RWPE2 (cell line): ENCODE measurements around the gene CALD1.

Experiments used
- ATAC-seq: fragments of 200-7000 bp; cut with Tn5 transposase; 3 replicates; pipeline ENCODE4 v1.9.1; 2021; ENCODE audit warnings: low read depth
- DNase-seq: peaks from one replicate; pipeline ENCODE4 v3.0.0-alpha.2; 2020; ENCODE audit warnings: low spot score
- H3K27ac ChIP-seq: fragments of 450-650 bp; 2 replicates; pipeline ENCODE4 v1.5.1; 2017; ENCODE audit warnings: mild to moderate bottlenecking; ENCODE audit not compliant: poor library complexity, severe bottlenecking
- H3K27me3 ChIP-seq: fragments of 250-450 bp; sonication (Bioruptor Pico); 2 replicates; pipeline ENCODE4 v1.5.1; 2021; ENCODE audit warnings: mild to moderate bottlenecking, moderate library complexity; ENCODE audit not compliant: insufficient read depth, poor library complexity, severe bottlenecking
- H3K36me3 ChIP-seq: fragments of 250-450 bp; sonication (Bioruptor Pico); 2 replicates; pipeline ENCODE4 v1.5.1; 2020; ENCODE audit warnings: low read depth, mild to moderate bottlenecking, moderate library complexity
- H3K4me1 ChIP-seq: fragments of 250-450 bp; sonication (Bioruptor Pico); 2 replicates; pipeline ENCODE4 v1.5.1; 2021; ENCODE audit warnings: mild to moderate bottlenecking, moderate library complexity; ENCODE audit not compliant: insufficient read depth, poor library complexity, severe bottlenecking
- H3K4me3 ChIP-seq: fragments of 250-450 bp; sonication (Bioruptor Pico); 2 replicates; pipeline ENCODE4 v1.5.1; 2021; ENCODE audit warnings: mild to moderate bottlenecking, moderate library complexity; ENCODE audit not compliant: severe bottlenecking
- H3K9me3 ChIP-seq: fragments of 250-450 bp; sonication (Bioruptor Pico); 2 replicates; pipeline ENCODE4 v1.5.1; 2021; ENCODE audit warnings: mild to moderate bottlenecking, moderate library complexity; ENCODE audit not compliant: severe bottlenecking
- TF ChIP-seq, protein P1 (sequence below): fragments of 450-650 bp; IDR thresholded peaks from one replicate; pipeline ENCODE4 v1.5.1; 2017; ENCODE audit warnings: mild to moderate bottlenecking, moderate library complexity; ENCODE audit not compliant: poor library complexity, severe bottlenecking

Gene CALD1

DNA sequence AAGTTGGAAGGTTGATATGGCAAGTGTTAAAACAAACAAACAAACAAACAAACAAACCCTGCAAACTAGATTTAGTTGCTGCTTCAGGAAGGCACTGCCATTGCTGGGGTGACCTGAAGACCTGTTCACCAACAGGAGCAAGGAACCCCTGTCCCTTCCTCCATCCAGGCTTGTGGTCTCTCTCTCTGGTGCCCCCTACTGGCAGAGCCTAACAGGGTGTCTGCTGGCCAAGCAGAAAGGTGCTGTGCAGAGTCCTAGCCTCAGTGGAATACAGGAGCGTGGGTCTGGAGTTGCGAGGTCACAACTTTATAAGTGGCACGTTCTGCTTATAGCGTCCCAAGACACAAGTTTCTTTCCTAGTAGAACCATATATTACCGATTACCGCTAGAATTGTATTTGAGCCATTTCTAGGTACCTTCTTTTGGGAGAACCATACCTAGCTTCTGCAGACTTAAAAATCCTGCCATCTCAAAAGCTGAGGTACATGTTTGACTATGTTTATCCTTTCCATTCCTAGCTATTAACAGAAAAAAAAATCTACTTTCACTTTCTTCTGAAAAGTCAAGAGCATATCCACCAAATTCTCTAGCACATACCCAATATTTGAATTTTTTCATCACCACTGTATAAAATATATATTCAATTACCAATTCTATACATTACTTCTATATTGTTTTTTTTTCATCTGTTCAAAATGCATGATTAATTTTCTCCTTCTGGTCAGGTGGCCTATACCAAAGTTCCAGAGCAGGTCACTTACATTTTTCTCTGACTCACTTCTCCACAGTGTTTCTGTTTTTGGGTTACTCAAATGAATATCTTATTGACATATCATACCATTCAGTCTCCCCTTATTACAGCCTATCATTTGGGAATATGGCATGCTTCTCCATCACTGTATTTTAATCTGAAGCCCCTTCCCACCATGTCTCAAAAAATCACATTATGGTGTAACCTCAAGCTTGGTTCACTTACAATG, 29.1 kb upstream of the CALD1 start:
- ATAC-seq (no peak), DNase-seq (no peak)
- peaks cover 9% of the 10 kb centered on the region for H3K4me1 ChIP-seq
- H3K4me3 ChIP-seq, result no peak overlapping the region
- H3K27ac ChIP-seq, result no peak overlapping the region
- no peaks in the 10 kb centered on the region for H3K9me3 ChIP-seq
- TF ChIP-seq, protein P1, sequence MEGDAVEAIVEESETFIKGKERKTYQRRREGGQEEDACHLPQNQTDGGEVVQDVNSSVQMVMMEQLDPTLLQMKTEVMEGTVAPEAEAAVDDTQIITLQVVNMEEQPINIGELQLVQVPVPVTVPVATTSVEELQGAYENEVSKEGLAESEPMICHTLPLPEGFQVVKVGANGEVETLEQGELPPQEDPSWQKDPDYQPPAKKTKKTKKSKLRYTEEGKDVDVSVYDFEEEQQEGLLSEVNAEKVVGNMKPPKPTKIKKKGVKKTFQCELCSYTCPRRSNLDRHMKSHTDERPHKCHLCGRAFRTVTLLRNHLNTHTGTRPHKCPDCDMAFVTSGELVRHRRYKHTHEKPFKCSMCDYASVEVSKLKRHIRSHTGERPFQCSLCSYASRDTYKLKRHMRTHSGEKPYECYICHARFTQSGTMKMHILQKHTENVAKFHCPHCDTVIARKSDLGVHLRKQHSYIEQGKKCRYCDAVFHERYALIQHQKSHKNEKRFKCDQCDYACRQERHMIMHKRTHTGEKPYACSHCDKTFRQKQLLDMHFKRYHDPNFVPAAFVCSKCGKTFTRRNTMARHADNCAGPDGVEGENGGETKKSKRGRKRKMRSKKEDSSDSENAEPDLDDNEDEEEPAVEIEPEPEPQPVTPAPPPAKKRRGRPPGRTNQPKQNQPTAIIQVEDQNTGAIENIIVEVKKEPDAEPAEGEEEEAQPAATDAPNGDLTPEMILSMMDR, result peak; percentile 52
- H3K36me3 ChIP-seq, result no peaks in the 10 kb centered on the region
- no peaks in the 10 kb centered on the region for H3K27me3 ChIP-seq

DNA sequence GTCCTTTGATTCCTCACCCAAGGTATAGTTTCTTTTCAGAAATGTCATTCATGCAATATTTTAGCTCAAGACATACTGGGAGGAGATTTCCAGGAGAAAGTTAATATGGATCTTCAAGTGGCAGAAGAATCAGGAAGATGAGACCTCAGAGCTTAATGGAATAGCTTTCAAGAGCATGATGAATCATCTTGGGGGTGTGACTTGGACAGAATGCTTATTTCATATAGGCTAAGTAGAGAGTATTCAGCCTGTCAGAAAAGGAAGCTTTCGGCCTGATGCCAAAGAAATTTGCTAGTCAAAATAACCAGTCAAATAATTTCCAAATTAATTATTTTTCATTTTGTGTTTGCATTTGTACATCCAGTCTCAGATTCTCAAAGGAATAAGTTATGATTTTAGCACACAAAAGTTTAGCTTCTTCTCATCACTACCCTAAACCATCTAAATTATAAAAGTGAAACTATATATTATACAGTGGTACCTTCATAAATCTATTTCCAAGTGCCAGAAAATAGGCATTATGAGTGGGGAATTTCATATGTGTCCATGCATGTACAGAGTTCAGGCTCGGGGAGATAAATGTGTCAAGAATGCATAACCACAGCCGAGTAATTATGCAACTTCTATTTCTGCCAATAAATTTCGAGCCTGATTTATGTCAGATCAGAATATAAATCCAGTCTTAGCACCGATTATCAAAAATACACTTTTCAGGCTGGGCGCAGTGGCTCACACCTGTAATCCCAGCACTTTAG, 27.3 kb upstream of the CALD1 start:
- no peaks in the 10 kb centered on the region for H3K27me3 ChIP-seq
- H3K4me1 ChIP-seq, result peaks cover 9% of the 10 kb centered on the region
- peak; percentile 81 for ATAC-seq
- no peaks in the 10 kb centered on the region for H3K9me3 ChIP-seq
- no peak overlapping the region for H3K4me3 ChIP-seq
- peak overlapping the region; percentile 1 for H3K27ac ChIP-seq
- no peak for DNase-seq
- no peaks in the 10 kb centered on the region for H3K36me3 ChIP-seq
- TF ChIP-seq, protein P1, result no peak

DNA sequence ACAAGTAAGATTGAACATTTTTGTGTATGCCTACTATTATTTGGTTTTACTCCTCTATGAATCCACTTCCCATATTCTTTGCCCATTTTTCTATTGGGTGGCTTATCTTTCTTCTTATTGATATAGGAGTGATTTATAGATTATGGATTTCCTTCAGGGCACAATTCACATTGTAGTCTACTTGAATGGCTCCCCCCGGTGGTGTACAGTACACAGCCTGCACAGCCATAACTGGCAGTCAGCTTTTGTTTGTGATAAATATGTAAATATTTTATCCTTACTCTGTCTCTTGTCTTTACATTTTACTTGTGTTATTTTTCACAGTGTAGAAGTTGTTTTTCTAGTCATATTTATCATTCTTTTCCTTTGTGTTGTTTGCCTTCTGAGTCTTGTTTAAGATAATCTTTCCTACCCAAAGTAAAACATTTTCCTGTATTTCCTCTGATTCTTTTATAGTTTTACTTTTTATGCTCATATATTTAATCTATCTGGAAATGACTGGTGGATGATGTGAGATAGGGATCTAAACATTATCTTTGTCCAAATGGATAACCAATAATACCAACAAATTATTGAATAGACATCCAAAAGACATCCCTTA, 23.9 kb upstream of the CALD1 start:
- TF ChIP-seq, protein P1, result peak; percentile 63
- no peaks in the 10 kb centered on the region for H3K36me3 ChIP-seq
- no peaks in the 10 kb centered on the region for H3K9me3 ChIP-seq
- no peak overlapping the region for H3K4me3 ChIP-seq
- no peak for DNase-seq
- H3K27ac ChIP-seq, result no peak overlapping the region
- peaks cover 9% of the 10 kb centered on the region for H3K4me1 ChIP-seq
- ATAC-seq, result no peak
- no peaks in the 10 kb centered on the region for H3K27me3 ChIP-seq

DNA sequence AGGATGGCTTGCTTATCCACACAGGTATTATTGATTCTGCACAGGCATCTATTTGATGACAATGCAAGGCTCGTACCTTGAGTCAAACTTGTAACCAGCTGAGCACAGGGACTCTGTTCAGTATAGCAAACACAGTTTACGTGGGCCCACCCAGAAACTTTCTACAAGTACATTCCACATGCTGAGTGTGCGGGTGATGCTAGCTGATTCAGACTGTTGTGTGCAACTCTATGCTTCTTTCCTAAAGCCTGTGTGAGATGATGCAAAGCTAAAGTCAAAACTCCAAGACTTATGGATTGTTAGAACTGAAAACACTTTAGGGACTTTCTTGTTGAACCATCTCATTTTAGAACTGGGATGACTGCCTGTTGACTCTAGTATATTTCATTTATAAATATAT, 21.5 kb upstream of the CALD1 start:
- ATAC-seq (no peak), DNase-seq (no peak)
- no peaks in the 10 kb centered on the region for H3K27me3 ChIP-seq
- TF ChIP-seq, protein P1, result no peak
- no peaks in the 10 kb centered on the region for H3K4me1 ChIP-seq
- no peaks in the 10 kb centered on the region for H3K9me3 ChIP-seq
- no peak overlapping the region for H3K27ac ChIP-seq
- H3K4me3 ChIP-seq, result no peak overlapping the region
- H3K36me3 ChIP-seq, result no peaks in the 10 kb centered on the region
